Measurements from ENCODE around the gene ATXN10. TPM values are rescaled to one million over a fixed set of nuclear protein-coding genes. Genes with fewer than 3 reads are reported as not detected.

Gene ATXN10
- total and polyA plus RNA-seq, 2 of the 13 experiments (the other 11 are each of a cell fraction or from before 2014, with no cell fraction given): 60.1 to 194 TPM

GRCh38 chr22:45718391-45718790 is 46.8 kb downstream of the ATXN10 start:
- POLR2A ChIA-PET: no interaction called here
- intact Hi-C loops (cut with micrococcal nuclease; ENCODE audit: unreplicated experiment) (no loop called here), in situ Hi-C loops (cut with HindIII; ENCODE audit: extremely low pct_ligation_motif_present, low pct_unique_long_range_greater_than_20kb) (no loop called here)
- no peaks in the 10 kb centered on the region for H3K27me3 ChIP-seq (ENCODE audit: control insufficient read depth in 1 of 2, insufficient read depth in 2 of 2, low read length in 2 of 2)
- H3K79me2 ChIP-seq (ENCODE audit: insufficient read depth, low read length): peaks cover 5% of the 10 kb centered on the region
- no peak for ATAC-seq
- no peak for TF ChIP-seq IRX3 (CRISPR knock-in tag; IDR thresholded peaks at IDR 0.05; ENCODE audit: borderline replicate concordance, low read depth)
- H3K27ac ChIP-seq (ENCODE audit: extremely low read length, insufficient read depth, low read length): no peak overlapping the region
- no peaks in the 10 kb centered on the region for H3K9me3 ChIP-seq (ENCODE audit: low read length)
- no peak for DNase-seq (ENCODE audit: low spot score)
- no peaks in the 10 kb centered on the region for H3K4me1 ChIP-seq (ENCODE audit: insufficient read depth, low read length)
- H2AFZ ChIP-seq (ENCODE audit: low read length): no peak overlapping the region
- no peaks in the 10 kb centered on the region for H4K20me1 ChIP-seq (ENCODE audit: insufficient read depth, low read length)
- peaks cover 6 to 53% of the 10 kb centered on the region in 2 experiments for H3K36me3 ChIP-seq (replicated peaks in 1 of 2; ENCODE audit: control insufficient read depth in 1 of 2, insufficient read depth in 2 of 2, low read length in 2 of 2)
- BruUV-seq (replicated peaks): no TSS peak
- no peak overlapping the region for H3K4me2 ChIP-seq (ENCODE audit: low read depth, low read length)
- CTCF ChIA-PET (ENCODE audit: low intra/inter-chr PET ratio, low total read pairs): interaction anchor here (0.9 kb wide), 1 partner anchor 10 kb away, joined by 3 read pairs; no protein-coding TSS in a partner anchor
- over 99% methylated on average over 4 of the region's 4 CpGs for WGBS (ENCODE audit: low lambda C conversion rate)
- FAIRE-seq: no peak
- H3K9ac ChIP-seq (ENCODE audit: insufficient read depth, low read depth, low read length): no peak overlapping the region
- H3K4me3 ChIP-seq (replicated peaks in 1 of 3; ENCODE audit: insufficient read depth in 1 of 3, low read depth in 2 of 3, low read length in 3 of 3): no peak overlapping the region

DNA sequence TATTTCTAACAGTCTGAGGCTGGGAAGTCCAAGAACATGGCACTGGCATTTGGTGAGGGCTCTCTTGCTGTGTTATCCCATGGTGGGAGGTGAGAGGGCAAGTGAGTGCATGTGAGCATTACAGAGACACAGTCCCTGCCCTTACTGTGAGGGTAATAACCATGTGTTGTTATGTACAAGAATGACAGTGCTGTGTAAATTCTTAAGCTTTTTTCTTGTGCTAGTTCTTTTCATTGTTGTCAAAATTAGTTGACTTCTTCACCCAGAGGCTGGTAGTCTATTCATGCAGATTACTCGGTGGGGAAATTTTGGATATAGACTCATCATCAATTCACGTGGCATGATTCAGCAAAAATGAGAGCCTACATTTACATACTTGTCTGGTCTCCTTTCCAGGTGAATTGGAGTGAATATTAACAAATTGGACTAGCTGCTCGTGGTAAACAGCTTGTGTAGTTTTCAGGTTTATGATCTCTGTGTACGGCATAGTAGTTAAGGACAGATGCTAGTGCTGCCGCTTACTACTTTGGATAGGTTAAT is 49.3 kb downstream of the ATXN10 start:
- Histone ChIP-seq H3K9ac (ENCODE audit: insufficient read depth, low read depth, low read length) (no peak overlapping the region), H3K4me2 (ENCODE audit: low read depth, low read length) (no peak overlapping the region), H3K27me3 (ENCODE audit: control insufficient read depth in 1 of 2, insufficient read depth in 2 of 2, low read length in 2 of 2) (no peaks in the 10 kb centered on the region), H3K4me1 (ENCODE audit: insufficient read depth, low read length) (no peaks in the 10 kb centered on the region), H3K36me3 (replicated peaks in 1 of 2; ENCODE audit: control insufficient read depth in 1 of 2, insufficient read depth in 2 of 2, low read length in 2 of 2) (peaks cover 6 to 42% of the 10 kb centered on the region in 2 experiments), H3K4me3 (replicated peaks in 1 of 3; ENCODE audit: insufficient read depth in 1 of 3, low read depth in 2 of 3, low read length in 3 of 3) (no peak overlapping the region), H3K27ac (ENCODE audit: extremely low read length, insufficient read depth, low read length) (no peak overlapping the region), H3K9me3 (ENCODE audit: low read length) (no peaks in the 10 kb centered on the region), H4K20me1 (ENCODE audit: insufficient read depth, low read length) (no peaks in the 10 kb centered on the region; the same call in 1 of the 2 replicates), H3K79me2 (ENCODE audit: insufficient read depth, low read length) (peaks cover 27% of the 10 kb centered on the region), H2AFZ (ENCODE audit: low read length) (no peak overlapping the region)
- FAIRE-seq (no peak), ATAC-seq (no peak), DNase-seq (ENCODE audit: low spot score) (no peak)
- in situ Hi-C loops (cut with HindIII; ENCODE audit: extremely low pct_ligation_motif_present, low pct_unique_long_range_greater_than_20kb): no loop called here
- ChIA-PET CTCF (ENCODE audit: low intra/inter-chr PET ratio, low total read pairs) (no interaction called here), POLR2A (no interaction called here)
- no TSS peak for BruUV-seq (replicated peaks)
- intact Hi-C loops (cut with micrococcal nuclease; ENCODE audit: unreplicated experiment): no loop called here
- WGBS (ENCODE audit: low lambda C conversion rate): 97% methylated on average over 5 of the region's 5 CpGs
- TF ChIP-seq ZNF512B (CRISPR knock-in tag; IDR thresholded peaks at IDR 0.05; ENCODE audit: borderline replicate concordance) (no peak), MAFF (IDR thresholded peaks at IDR 0.05; ENCODE audit: low read depth, low read length) (0 out of 2 replicates have a peak, but pooled peaks have one; percentile 25), NFE2L2 (IDR thresholded peaks at IDR 0.05; ENCODE audit: low read length) (peak; percentile 72), ZBTB44 (CRISPR knock-in tag; IDR thresholded peaks at IDR 0.05) (no peak), MAFK (conservative IDR thresholded peaks at IDR 0.05 in 1 of 2, IDR thresholded peaks at IDR 0.05 in 1 of 2; ENCODE audit: low read length in 2 of 2) (peak; percentile 43 to 46), ZNF3 (CRISPR knock-in tag; IDR thresholded peaks at IDR 0.05) (no peak)

All from HepG2 (cell line).